Peyer's patch (tissue), 4 donors: Measurements from ENCODE around the gene FRMD4A. TPM values are rescaled to one million over a fixed set of nuclear protein-coding genes. Genes with fewer than 3 reads are reported as not detected.

Experiments
- DNase-seq, 3 donors: peaks; one replicate each; pipeline ENCODE4 v3.0.0-alpha.2; 2017 to 2019
- H3K27ac ChIP-seq, 4 donors: fragments of 200-600 bp; sonication (generic); one replicate each; pipeline ENCODE4 v1.5.1; 2016 to 2019
- H3K27me3 ChIP-seq, 2 donors: fragments of 200-600 bp; sonication (generic); one replicate each; pipeline ENCODE4 v1.5.1; 2019
- H3K36me3 ChIP-seq, 3 donors: fragments of 200-600 bp; sonication (generic); one replicate each; pipeline ENCODE4 v1.5.1; 2016 to 2019
- H3K4me1 ChIP-seq, 4 donors: fragments of 200-600 bp; sonication (generic); one replicate each; pipeline ENCODE4 v1.5.1; 2016 to 2019
- H3K4me3 ChIP-seq, 4 donors: fragments of 200-600 bp; sonication (generic); 1 replicate in 3 of 4; 2 replicates in 1 of 4; pipeline ENCODE4 v1.5.1; 2016 to 2019; ENCODE audit warnings: mild to moderate bottlenecking in 1 of 4
- H3K9me3 ChIP-seq, 4 donors: fragments of 200-600 bp; sonication (generic); one replicate each; pipeline ENCODE4 v1.5.1; 2016 to 2019; ENCODE audit warnings: mild to moderate bottlenecking in 1 of 4
- CTCF ChIP-seq, 6 experiments: fragments of 450-650 bp in 4 of 6; fragments of 200-600 bp in 2 of 6; sonication (generic) in 1 of 6; IDR thresholded peaks; one replicate each; pipeline ENCODE4 v1.5.1; 2017 to 2019; ENCODE audit warnings: antibody characterized with exemption in 6 of 6, mild to moderate bottlenecking in 3 of 6, moderate library complexity in 1 of 6
- POLR2A ChIP-seq, 2 donors: fragments of 450-650 bp; IDR thresholded peaks; one replicate each; pipeline ENCODE4 v1.5.1; 2017; ENCODE audit warnings: antibody characterized with exemption in 2 of 2, mild to moderate bottlenecking in 2 of 2, moderate library complexity in 2 of 2
- total RNA-seq, 4 donors: library from RNA; depleted of rRNA; stranded (reverse); fragments of >200 nt; gene quantifications; one replicate each; pipeline ENCODE4 v1.1.0, GENCODE V29; 2016

FRMD4A gene
- total RNA-seq, 4 donors from 2014 or later = 3.0 to 47.9 (median 5.9) TPM

DNA sequence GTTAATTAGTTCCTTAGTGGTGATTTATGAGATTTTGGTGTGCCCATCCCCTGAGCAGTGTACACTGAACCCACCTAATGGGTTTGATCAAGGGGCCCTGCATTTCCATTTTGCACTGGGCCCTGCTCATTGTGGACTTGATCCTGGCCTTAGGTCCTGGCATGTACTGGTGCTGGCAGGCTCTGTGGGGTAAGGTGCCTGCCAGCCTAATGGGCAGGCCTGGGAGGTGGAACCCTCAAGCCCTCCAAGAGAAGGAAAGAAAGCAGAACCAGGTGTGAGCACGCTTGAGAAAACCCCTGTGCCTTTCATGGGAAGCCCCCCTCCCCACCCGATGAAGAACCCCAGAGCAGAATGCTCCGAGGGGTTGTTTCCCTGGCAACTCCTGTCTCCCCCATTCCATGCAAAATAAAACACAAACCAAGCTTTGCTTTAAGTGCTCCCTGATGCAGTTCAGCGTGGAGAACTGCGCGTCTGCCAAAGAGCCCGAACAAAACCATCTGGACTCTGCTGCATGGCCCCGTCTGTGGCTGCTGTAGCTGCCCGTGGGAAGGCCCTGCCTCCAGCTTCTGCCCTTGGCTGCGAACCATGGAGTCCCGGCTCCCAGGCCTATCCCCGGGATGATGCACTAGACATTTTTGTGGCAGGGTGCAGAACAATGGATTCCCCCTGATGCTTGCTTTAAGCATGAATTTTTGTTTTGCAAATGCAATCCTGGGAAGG is 620.6 kb downstream of the FRMD4A start:
- peaks cover 0 to 15% (median 0%) of the 10 kb centered on the region in 4 donors for H3K4me1 ChIP-seq
- H3K27me3 ChIP-seq = no peaks in the 10 kb centered on the region
- no peaks in the 10 kb centered on the region for H3K9me3 ChIP-seq
- no peak for DNase-seq
- no peaks in the 10 kb centered on the region for H3K36me3 ChIP-seq
- no peak overlapping the region for H3K27ac ChIP-seq
- no peak overlapping the region for H3K4me3 ChIP-seq
- TF ChIP-seq POLR2A (IDR thresholded peaks at IDR 0.05) = no peak
- no peak for TF ChIP-seq CTCF (IDR thresholded peaks at IDR 0.05)

- H3K27me3 ChIP-seq = no peaks in the 10 kb centered on the region
- H3K36me3 ChIP-seq = no peaks in the 10 kb centered on the region
- H3K4me3 ChIP-seq = peak overlapping the region in 2 of 4 donors; percentile 61 to 62
- H3K27ac ChIP-seq = peak overlapping the region in 2 of 4 donors; percentile 55 to 58
- TF ChIP-seq POLR2A (IDR thresholded peaks at IDR 0.05) = no peak
- TF ChIP-seq CTCF (IDR thresholded peaks at IDR 0.05) = no peak
- H3K9me3 ChIP-seq = no peaks in the 10 kb centered on the region
- H3K4me1 ChIP-seq = peaks cover 0 to 15% (median 0%) of the 10 kb centered on the region in 4 donors
- no peak for DNase-seq
Observed at GRCh38 chr10:13708256-13708990, 622.3 kb downstream of the FRMD4A start.

DNA sequence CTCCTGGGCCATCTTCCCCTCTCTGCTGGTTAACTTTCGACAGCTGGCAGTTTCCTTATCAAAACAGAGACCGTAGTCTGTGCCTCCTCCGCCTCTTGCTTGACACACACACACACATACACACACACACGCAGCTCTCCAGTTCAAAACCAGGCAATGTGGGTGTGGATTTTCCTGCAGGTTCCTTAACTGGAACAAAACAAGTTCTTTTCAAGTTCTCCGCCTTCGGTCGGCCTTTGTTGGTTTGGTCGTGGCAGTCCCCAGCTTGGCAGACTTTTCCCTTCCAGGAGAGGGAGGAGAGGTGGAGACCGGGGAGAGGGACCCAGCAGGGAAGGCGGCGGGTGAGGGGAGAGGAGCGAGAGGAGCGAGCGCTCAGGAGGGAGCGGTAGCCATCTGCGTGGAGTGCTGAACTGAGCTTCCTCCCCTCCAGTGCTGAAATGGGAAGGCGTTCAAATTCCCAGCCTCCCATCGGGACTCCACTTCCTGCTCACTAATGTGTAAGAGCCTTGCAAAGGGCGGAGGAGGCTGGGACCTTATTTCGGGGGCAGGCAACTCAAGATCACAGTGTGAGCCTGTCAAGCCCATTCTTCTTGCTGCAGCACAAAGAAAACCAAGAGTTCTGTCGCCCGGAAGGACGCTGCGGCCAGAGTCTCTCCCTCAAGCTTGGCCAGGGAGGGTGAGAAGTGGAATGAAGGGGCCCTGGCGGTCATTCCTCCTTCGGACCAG is 623.4 kb downstream of the FRMD4A start:
- Histone ChIP-seq H3K27ac (peak overlapping the region; percentile 25 to 58 (median 52)), H3K27me3 (no peaks in the 10 kb centered on the region), H3K4me3 (peak overlapping the region; percentile 27 to 62 (median 47)), H3K9me3 (no peaks in the 10 kb centered on the region), H3K36me3 (no peaks in the 10 kb centered on the region), H3K4me1 (peaks cover 0 to 15% (median 0%) of the 10 kb centered on the region in 4 donors)
- DNase-seq = peak in 2 of 3 donors; percentile 65 to 76
- TF ChIP-seq CTCF (IDR thresholded peaks at IDR 0.05) (no peak), POLR2A (IDR thresholded peaks at IDR 0.05) (no peak)

GRCh38 chr10:13706604-13707003 is 624.1 kb downstream of the FRMD4A start:
- peak overlapping the region; percentile 25 to 58 (median 52) for H3K27ac ChIP-seq
- H3K4me3 ChIP-seq = peak overlapping the region; percentile 27 to 62 (median 47)
- TF ChIP-seq CTCF (IDR thresholded peaks at IDR 0.05) (no peak), POLR2A (IDR thresholded peaks at IDR 0.05) (no peak)
- no peaks in the 10 kb centered on the region for H3K36me3 ChIP-seq
- no peaks in the 10 kb centered on the region for H3K27me3 ChIP-seq
- DNase-seq = no peak
- no peaks in the 10 kb centered on the region for H3K9me3 ChIP-seq
- peaks cover 0 to 15% (median 0%) of the 10 kb centered on the region in 4 donors for H3K4me1 ChIP-seq

- H3K9me3 ChIP-seq = no peaks in the 10 kb centered on the region
- no peaks in the 10 kb centered on the region for H3K27me3 ChIP-seq
- no peaks in the 10 kb centered on the region for H3K36me3 ChIP-seq
- TF ChIP-seq CTCF (IDR thresholded peaks at IDR 0.05) (no peak), POLR2A (IDR thresholded peaks at IDR 0.05) (no peak)
- H3K4me3 ChIP-seq = peak overlapping the region in 2 of 4 donors; percentile 61 to 62
- peaks cover 0 to 15% (median 0%) of the 10 kb centered on the region in 4 donors for H3K4me1 ChIP-seq
- H3K27ac ChIP-seq = peak overlapping the region in 1 of 4 donors; percentile 55
- no peak for DNase-seq
Observed at GRCh38 chr10:13706175-13706574, 624.5 kb downstream of the FRMD4A start.
